Smooth muscle cell (in vitro differentiated cells): Measurements from ENCODE around the gene SLC22A12. TPM values are rescaled to one million over a fixed set of nuclear protein-coding genes. Genes with fewer than 3 reads are reported as not detected.
"Not testable (repeated sequence)": the region's sequence is repeated elsewhere in the genome, so short reads cannot be mapped to it uniquely, and the experiment has no call there.

Experiments used
- DNase-seq: peaks from one replicate; lab custom pipeline; 2025; ENCODE audit not compliant: unreplicated experiment; lab: John Stamatoyannopoulos, UW
- H2AFZ ChIP-seq: fragments of 200-600 bp; sonication (generic); 2 replicates; pipeline ENCODE4 v1.6.0; 2016; ENCODE audit warnings: antibody characterized with exemption, low read depth, mild to moderate bottlenecking
- H3F3A ChIP-seq: fragments of 200-600 bp; sonication (generic); 2 replicates; pipeline ENCODE4 v1.6.0; 2017; ENCODE audit warnings: antibody characterized with exemption, low read depth
- H3K27ac ChIP-seq: fragments of 200-600 bp; sonication (generic); 2 replicates; pipeline ENCODE4 v1.5.1; 2016; ENCODE audit warnings: low read depth, mild to moderate bottlenecking
- H3K27me3 ChIP-seq: fragments of 200-600 bp; sonication (generic); 2 replicates; pipeline ENCODE4 v1.6.1; 2016; ENCODE audit warnings: low read depth, mild to moderate bottlenecking
- H3K36me3 ChIP-seq: fragments of 200-600 bp; sonication (generic); 2 replicates; pipeline ENCODE4 v1.5.1; 2016; ENCODE audit warnings: low read depth
- H3K4me1 ChIP-seq: fragments of 200-600 bp; sonication (generic); 2 replicates; pipeline ENCODE4 v1.5.1; 2016; ENCODE audit warnings: low read depth
- H3K4me2 ChIP-seq: fragments of 200-600 bp; sonication (generic); 2 replicates; pipeline ENCODE4 v1.6.0; 2016; ENCODE audit warnings: mild to moderate bottlenecking
- H3K4me3 ChIP-seq: fragments of 200-600 bp; sonication (generic); 2 replicates; pipeline ENCODE4 v1.5.1; 2016; ENCODE audit warnings: mild to moderate bottlenecking
- H3K79me2 ChIP-seq: fragments of 200-600 bp; sonication (generic); 2 replicates; pipeline ENCODE4 v1.6.0; 2016; ENCODE audit warnings: low read depth, mild to moderate bottlenecking
- H3K9ac ChIP-seq: fragments of 200-600 bp; sonication (generic); 2 replicates; pipeline ENCODE4 v1.6.0; 2016; ENCODE audit warnings: low read depth
- H3K9me3 ChIP-seq: fragments of 200-600 bp; sonication (generic); replicated peaks from 2 replicates; pipeline ENCODE4 v1.5.1; 2016; ENCODE audit warnings: low read depth
- H4K20me1 ChIP-seq: fragments of 200-600 bp; sonication (generic); 2 replicates; pipeline ENCODE4 v1.6.0; 2016; ENCODE audit warnings: low read depth
- CTCF ChIP-seq: fragments of 200-600 bp; sonication (generic); IDR thresholded peaks from 2 replicates; pipeline ENCODE4 v1.5.1; 2017; ENCODE audit warnings: borderline replicate concordance, mild to moderate bottlenecking, antibody characterized with exemption; ENCODE audit not compliant: insufficient read depth, poor library complexity, severe bottlenecking
- WGBS: methylation state at CpG from one replicate; pipeline ENCODE4 v1.1.7; 2016; ENCODE audit warnings: low lambda C conversion rate; 5-methylcytosine and 5-hydroxymethylcytosine counted together
- polyA plus RNA-seq: library from polyadenylated mRNA; unstranded; fragments of >200 nt; fragmentation: Nextera tagmentation; extraction: Ambion mirVana; gene quantifications from 2 replicates; pipeline ENCODE4 v1.2.1, GENCODE V29; 2016
- total RNA-seq: library from RNA; depleted of rRNA; stranded (reverse); fragments of >200 nt; gene quantifications from 2 replicates; pipeline ENCODE4 v1.2.3, GENCODE V29; 2014

SLC22A12 gene
- total and polyA plus RNA-seq, 2 experiments from 2014 or later = not detected

DNA sequence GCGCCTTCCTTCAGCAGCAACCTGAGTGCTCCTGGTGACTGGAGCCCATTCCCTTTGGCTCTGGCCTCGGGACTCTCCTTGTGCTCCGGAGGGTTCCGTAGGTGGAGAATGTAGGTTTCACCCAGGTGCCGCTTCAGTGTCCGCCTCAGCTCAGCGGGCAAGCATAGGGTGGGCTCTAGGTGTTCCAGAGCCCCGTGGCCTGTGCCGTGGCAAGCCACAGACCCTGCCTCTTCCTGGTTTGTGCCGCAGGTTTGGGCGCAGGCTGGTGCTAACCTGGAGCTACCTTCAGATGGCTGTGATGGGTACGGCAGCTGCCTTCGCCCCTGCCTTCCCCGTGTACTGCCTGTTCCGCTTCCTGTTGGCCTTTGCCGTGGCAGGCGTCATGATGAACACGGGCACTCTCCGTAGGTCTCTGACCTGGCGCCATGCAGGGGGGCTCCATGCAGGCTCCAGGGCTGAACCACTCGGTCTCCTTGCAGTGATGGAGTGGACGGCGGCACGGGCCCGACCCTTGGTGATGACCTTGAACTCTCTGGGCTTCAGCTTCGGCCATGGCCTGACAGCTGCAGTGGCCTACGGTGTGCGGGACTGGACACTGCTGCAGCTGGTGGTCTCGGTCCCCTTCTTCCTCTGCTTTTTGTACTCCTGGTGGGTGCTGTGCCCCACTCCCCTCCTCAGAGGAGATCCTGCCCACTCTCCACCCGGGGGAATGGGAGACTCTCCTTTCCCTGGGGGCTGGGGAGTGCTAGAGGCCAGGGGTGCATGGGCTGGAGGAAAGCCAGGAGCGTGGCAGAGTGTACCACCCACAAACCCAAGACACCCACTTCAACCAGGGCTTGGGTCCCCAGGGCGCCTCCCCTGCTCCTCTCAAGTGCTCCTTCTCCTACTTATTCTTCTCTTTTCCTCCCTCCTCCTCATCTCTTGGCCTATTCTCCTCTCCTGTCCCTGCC is 2.4 kb downstream of the SLC22A12 start:
- Histone ChIP-seq H4K20me1 (no peaks in the 10 kb centered on the region), H3K4me3 (no peak overlapping the region), H3K27me3 (no peaks in the 10 kb centered on the region), H3K27ac (no peak overlapping the region), H3K9ac (no peak overlapping the region), H3K79me2 (no peaks in the 10 kb centered on the region), H3K9me3 (no peaks in the 10 kb centered on the region), H3F3A (no peaks in the 10 kb centered on the region), H2AFZ (no peak overlapping the region), H3K4me1 (no peaks in the 10 kb centered on the region), H3K4me2 (no peak overlapping the region), H3K36me3 (no peaks in the 10 kb centered on the region)
- DNase-seq = no peak
- TF ChIP-seq CTCF = no peak
- WGBS = 88% methylated on average over 32 of the region's 32 CpGs

DNA sequence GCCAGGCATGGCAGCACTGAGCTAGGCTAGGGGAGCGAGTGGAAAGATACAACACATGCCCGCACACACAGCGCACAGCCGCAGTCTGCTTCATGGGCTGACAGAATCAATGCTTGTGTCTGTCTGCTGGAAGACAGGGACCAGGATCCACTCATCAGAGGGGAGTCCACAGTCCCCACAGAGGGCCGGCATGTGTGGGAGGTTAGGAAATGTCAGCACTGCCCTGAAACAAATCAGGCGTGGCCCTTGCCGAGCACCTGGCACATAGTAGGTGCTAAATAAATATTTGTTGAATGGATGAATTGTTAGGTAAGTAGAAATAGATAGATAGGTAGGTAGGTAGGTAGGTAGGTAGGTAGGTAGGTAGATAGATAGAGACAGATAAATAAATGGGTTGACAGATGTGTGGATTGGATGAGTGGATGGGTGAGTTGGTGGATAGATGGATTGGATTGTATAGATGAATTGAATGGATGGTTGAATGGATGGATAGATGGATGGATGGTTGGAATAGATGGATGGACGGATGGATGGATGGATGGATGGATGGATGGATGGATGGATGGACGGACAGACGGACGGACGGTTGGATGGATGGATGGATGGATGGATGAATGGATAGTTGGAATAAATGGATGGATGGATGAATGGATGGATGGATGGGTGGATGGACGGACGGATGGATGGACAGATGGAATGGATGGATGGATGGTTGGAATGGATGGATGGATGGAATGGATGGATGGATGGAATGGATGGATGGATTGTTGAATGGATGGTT is 3.3 kb downstream of the SLC22A12 start:
- no peaks in the 10 kb centered on the region for H3K36me3 ChIP-seq
- H3F3A ChIP-seq = no peaks in the 10 kb centered on the region
- no peaks in the 10 kb centered on the region for H3K27me3 ChIP-seq
- no peak overlapping the region for H3K9ac ChIP-seq
- H3K27ac ChIP-seq = no peak overlapping the region
- no peaks in the 10 kb centered on the region for H3K9me3 ChIP-seq
- H3K79me2 ChIP-seq = no peaks in the 10 kb centered on the region
- TF ChIP-seq CTCF = no peak
- H2AFZ ChIP-seq = no peak overlapping the region
- H3K4me1 ChIP-seq = no peaks in the 10 kb centered on the region
- no peak for DNase-seq
- H3K4me2 ChIP-seq = no peak overlapping the region
- no peaks in the 10 kb centered on the region for H4K20me1 ChIP-seq
- WGBS = 91% methylated on average over 14 of the region's 14 CpGs
- H3K4me3 ChIP-seq = no peak overlapping the region

- H3K79me2 ChIP-seq, H3K4me1 ChIP-seq, H2AFZ ChIP-seq, H3K27me3 ChIP-seq, H3K4me3 ChIP-seq, H3K4me2 ChIP-seq, H4K20me1 ChIP-seq, H3K9ac ChIP-seq, H3K36me3 ChIP-seq, H3F3A ChIP-seq, H3K27ac ChIP-seq, DNase-seq, H3K9me3 ChIP-seq: not testable (repeated sequence)
- WGBS = 70% methylated on average over 1 of the region's 1 CpG
Measured at GRCh38 chr11:64595922-64596321, 4.9 kb downstream of the SLC22A12 start.

DNA sequence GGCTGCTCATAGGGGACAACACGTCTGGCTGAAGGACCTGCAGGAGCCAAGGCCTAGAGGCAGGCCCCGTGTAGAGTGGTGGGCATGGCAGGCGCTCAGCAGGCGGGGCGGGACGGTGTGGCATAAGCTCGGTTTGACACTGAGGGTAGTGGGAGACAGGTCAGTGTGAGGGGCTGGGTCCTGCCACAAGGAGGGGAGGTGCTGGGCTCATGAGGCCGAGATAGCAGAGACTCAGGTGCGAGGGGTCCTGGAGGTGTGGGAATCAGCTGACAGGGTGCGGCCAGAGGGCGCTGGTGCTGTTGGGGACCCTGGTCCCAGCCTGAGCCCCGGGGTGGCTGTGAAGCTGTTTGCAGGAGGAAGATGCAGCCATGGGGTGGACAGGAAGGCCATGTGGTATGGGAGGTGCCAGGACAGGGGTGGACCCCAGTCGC is 6.7 kb downstream of the SLC22A12 start:
- TF ChIP-seq CTCF = no peak
- Histone ChIP-seq H3K9me3 (no peaks in the 10 kb centered on the region), H3K4me1 (no peaks in the 10 kb centered on the region), H3K27ac (no peak overlapping the region), H2AFZ (no peak overlapping the region), H3K4me2 (no peak overlapping the region), H3K36me3 (no peaks in the 10 kb centered on the region), H4K20me1 (no peaks in the 10 kb centered on the region), H3F3A (no peaks in the 10 kb centered on the region), H3K9ac (no peak overlapping the region), H3K4me3 (no peak overlapping the region), H3K79me2 (no peaks in the 10 kb centered on the region), H3K27me3 (no peaks in the 10 kb centered on the region)
- WGBS = 94% methylated on average over 13 of the region's 13 CpGs
- no peak for DNase-seq
